Cardiac muscle cell (in vitro differentiated cells and primary cell): Measurements from ENCODE around the gene ADAP1. TPM values are rescaled to one million over a fixed set of nuclear protein-coding genes. Genes with fewer than 3 reads are reported as not detected.

Experiments
- DNase-seq, 2 donors: peaks; one replicate each; pipeline versions ENCODE4 v3.0.0 to v3.0.0-alpha.2; 2010 to 2017; ENCODE audit warnings: low read depth in 1 of 2, low spot score in 1 of 2
- H3K27ac ChIP-seq: fragments of 200-600 bp; sonication (generic); 2 replicates; pipeline ENCODE4 v1.5.1; 2016
- H3K27me3 ChIP-seq: fragments of 200-600 bp; sonication (generic); 2 replicates; pipeline ENCODE4 v1.6.0; 2016; ENCODE audit warnings: control low read depth
- H3K36me3 ChIP-seq: fragments of 200-600 bp; sonication (generic); 2 replicates; pipeline ENCODE4 v1.5.1; 2016; ENCODE audit warnings: control low read depth
- H3K4me1 ChIP-seq: fragments of 200-600 bp; sonication (generic); 2 replicates; pipeline ENCODE4 v1.8.1; 2017; ENCODE audit warnings: low read depth, mild to moderate bottlenecking, mixed run types
- H3K4me3 ChIP-seq: fragments of 200-600 bp; sonication (generic); 2 replicates; pipeline ENCODE4 v1.5.1; 2016; ENCODE audit warnings: mild to moderate bottlenecking
- H3K9me3 ChIP-seq: fragments of 200-600 bp; sonication (generic); 2 replicates; pipeline ENCODE4 v1.5.1; 2017; ENCODE audit warnings: low read depth, mild to moderate bottlenecking, control low read depth
- CTCF ChIP-seq: IDR thresholded peaks from 2 replicates; pipeline ENCODE4 v1.5.1; 2012; ENCODE audit warnings: low read depth, mild to moderate bottlenecking, low read length
- polyA plus RNA-seq: library from polyadenylated mRNA; unstranded; fragments of >200 nt; fragmentation: Nextera tagmentation; extraction: Ambion mirVana; gene quantifications from 2 replicates; pipeline ENCODE4 v1.2.1, GENCODE V29; 2016
- total RNA-seq: library from RNA; depleted of rRNA; stranded (reverse); fragments of >200 nt; gene quantifications from 2 replicates; pipeline ENCODE4 v1.2.3, GENCODE V29; 2016

Gene ADAP1
- total and polyA plus RNA-seq, 2 experiments from 2014 or later = 12.0 to 14.4 TPM

GRCh38 chr7:918441-919113, 35.9 kb downstream of the ADAP1 start:
- H3K36me3 ChIP-seq = no peaks in the 10 kb centered on the region
- no peaks in the 10 kb centered on the region for H3K27me3 ChIP-seq
- H3K4me3 ChIP-seq = no peak overlapping the region
- no peak for TF ChIP-seq CTCF
- DNase-seq = no peak
- H3K27ac ChIP-seq = no peak overlapping the region
- no peaks in the 10 kb centered on the region for H3K9me3 ChIP-seq
- H3K4me1 ChIP-seq = no peaks in the 10 kb centered on the region

GRCh38 chr7:918118-918425, 36.4 kb downstream of the ADAP1 start:
- Histone ChIP-seq H3K27me3 (no peaks in the 10 kb centered on the region), H3K4me1 (no peaks in the 10 kb centered on the region), H3K36me3 (no peaks in the 10 kb centered on the region), H3K27ac (no peak overlapping the region), H3K4me3 (no peak overlapping the region), H3K9me3 (no peaks in the 10 kb centered on the region)
- TF ChIP-seq CTCF = no peak
- DNase-seq = no peak

GRCh38 chr7:917255-918117, 37.0 kb downstream of the ADAP1 start:
- H3K36me3 ChIP-seq = no peaks in the 10 kb centered on the region
- H3K4me1 ChIP-seq = no peaks in the 10 kb centered on the region
- no peak overlapping the region for H3K27ac ChIP-seq
- no peak for DNase-seq
- H3K4me3 ChIP-seq = no peak overlapping the region
- no peaks in the 10 kb centered on the region for H3K9me3 ChIP-seq
- H3K27me3 ChIP-seq = no peaks in the 10 kb centered on the region
- no peak for TF ChIP-seq CTCF

GRCh38 chr7:916291-916941, 38.1 kb downstream of the ADAP1 start:
- Histone ChIP-seq H3K4me3 (no peak overlapping the region), H3K27ac (no peak overlapping the region), H3K27me3 (no peaks in the 10 kb centered on the region), H3K9me3 (no peaks in the 10 kb centered on the region), H3K36me3 (no peaks in the 10 kb centered on the region), H3K4me1 (no peaks in the 10 kb centered on the region)
- no peak for DNase-seq
- no peak for TF ChIP-seq CTCF

- Histone ChIP-seq H3K27me3 (no peaks in the 10 kb centered on the region), H3K27ac (no peak overlapping the region)
- no peak for DNase-seq
Observed at GRCh38 chr7:915291-916218, 38.9 kb downstream of the ADAP1 start.

More at GRCh38 chr7:915291-916218, 38.9 kb downstream of the ADAP1 start:
- Histone ChIP-seq H3K4me3 (no peak overlapping the region), H3K4me1 (no peaks in the 10 kb centered on the region), H3K36me3 (no peaks in the 10 kb centered on the region), H3K9me3 (no peaks in the 10 kb centered on the region)
- TF ChIP-seq CTCF = no peak
